KMS-11 (cell line): Measurements from ENCODE around the gene PLXDC1.

Experiments
- H2AFZ ChIP-seq: fragments of 200-600 bp; sonication (generic); 2 replicates; pipeline ENCODE4 v1.6.1; 2016; ENCODE audit warnings: antibody characterized with exemption, mixed run types, low read depth
- H3K27ac ChIP-seq: fragments of 200-600 bp; sonication (generic); 2 replicates; pipeline ENCODE4 v1.6.1; 2016; ENCODE audit warnings: mild to moderate bottlenecking, mixed run types
- H3K27me3 ChIP-seq: fragments of 200-600 bp; sonication (generic); 2 replicates; pipeline ENCODE4 v1.6.1; 2017; ENCODE audit warnings: mild to moderate bottlenecking, low read depth, mixed run types, moderate library complexity; ENCODE audit not compliant: insufficient read depth
- H3K36me3 ChIP-seq: fragments of 200-600 bp; sonication (generic); 2 replicates; pipeline ENCODE4 v1.6.1; 2017; ENCODE audit warnings: mild to moderate bottlenecking, mixed run types; ENCODE audit not compliant: insufficient read depth
- H3K4me1 ChIP-seq: fragments of 200-600 bp; sonication (generic); 2 replicates; pipeline ENCODE4 v1.6.1; 2016; ENCODE audit warnings: mild to moderate bottlenecking, low read depth, mixed run types; ENCODE audit not compliant: poor library complexity, severe bottlenecking
- H3K4me2 ChIP-seq: fragments of 200-600 bp; sonication (generic); 2 replicates; pipeline ENCODE4 v1.7.0; 2016; ENCODE audit warnings: mild to moderate bottlenecking, mixed run types
- H3K4me3 ChIP-seq: fragments of 200-600 bp; sonication (generic); IDR thresholded peaks from 2 replicates; pipeline ENCODE4 v1.6.1; 2017; ENCODE audit warnings: low read depth, low read length, mixed read lengths; ENCODE audit not compliant: insufficient read depth
- H3K79me2 ChIP-seq: fragments of 200-600 bp; sonication (generic); 2 replicates; pipeline ENCODE4 v1.6.1; 2016; ENCODE audit warnings: low read depth, mixed run types; ENCODE audit not compliant: insufficient read depth
- H3K9ac ChIP-seq: fragments of 200-600 bp; sonication (generic); 2 replicates; pipeline ENCODE4 v1.6.1; 2016; ENCODE audit warnings: mild to moderate bottlenecking, mixed run types
- H4K20me1 ChIP-seq: fragments of 200-600 bp; sonication (generic); 2 replicates; pipeline ENCODE4 v1.6.1; 2016; ENCODE audit warnings: mild to moderate bottlenecking, mixed run types; ENCODE audit not compliant: insufficient read depth
- CTCF ChIP-seq: fragments of 200-600 bp; sonication (generic); conservative IDR thresholded peaks from 2 replicates; pipeline ENCODE4 v1.6.1; 2017; ENCODE audit warnings: low read depth, mild to moderate bottlenecking, antibody characterized with exemption, low read length, moderate library complexity, mixed read lengths

PLXDC1 gene

GRCh38 chr17:39145143-39145542 is 6.3 kb downstream of the PLXDC1 start:
- H3K4me1 ChIP-seq: no peaks in the 10 kb centered on the region
- H3K4me2 ChIP-seq: no peak overlapping the region
- H2AFZ ChIP-seq: no peak overlapping the region
- H3K79me2 ChIP-seq: no peaks in the 10 kb centered on the region
- H3K27me3 ChIP-seq: peaks cover 7% of the 10 kb centered on the region; the same call in 1 of the 2 replicates
- no peak overlapping the region for H3K27ac ChIP-seq
- H3K36me3 ChIP-seq: no peaks in the 10 kb centered on the region
- no peak overlapping the region for H3K9ac ChIP-seq
- no peak overlapping the region for H3K4me3 ChIP-seq
- H4K20me1 ChIP-seq: no peaks in the 10 kb centered on the region
- no peak for TF ChIP-seq CTCF

GRCh38 chr17:39144416-39144840 is 7.0 kb downstream of the PLXDC1 start:
- no peak for TF ChIP-seq CTCF
- Histone ChIP-seq H3K4me2 (no peak overlapping the region), H3K27ac (no peak overlapping the region)

GRCh38 chr17:39143552-39144093 is 7.8 kb downstream of the PLXDC1 start:
- no peaks in the 10 kb centered on the region for H3K79me2 ChIP-seq
- no peak overlapping the region for H3K9ac ChIP-seq
- no peaks in the 10 kb centered on the region for H3K4me1 ChIP-seq
- TF ChIP-seq CTCF: no peak
- no peak overlapping the region for H3K4me3 ChIP-seq
- no peaks in the 10 kb centered on the region for H3K27me3 ChIP-seq
- H3K27ac ChIP-seq: no peak overlapping the region
- H2AFZ ChIP-seq: no peak overlapping the region
- no peaks in the 10 kb centered on the region for H3K36me3 ChIP-seq
- no peaks in the 10 kb centered on the region for H4K20me1 ChIP-seq
- no peak overlapping the region for H3K4me2 ChIP-seq

More at GRCh38 chr17:39144416-39144840, 7.0 kb downstream of the PLXDC1 start:
- Histone ChIP-seq H3K4me1 (no peaks in the 10 kb centered on the region), H3K27me3 (no peaks in the 10 kb centered on the region), H2AFZ (no peak overlapping the region), H3K4me3 (no peak overlapping the region), H3K79me2 (no peaks in the 10 kb centered on the region), H4K20me1 (no peaks in the 10 kb centered on the region), H3K9ac (no peak overlapping the region), H3K36me3 (no peaks in the 10 kb centered on the region)

- no peaks in the 10 kb centered on the region for H3K4me1 ChIP-seq
- no peaks in the 10 kb centered on the region for H4K20me1 ChIP-seq
- no peak for TF ChIP-seq CTCF
- H3K27me3 ChIP-seq: no peaks in the 10 kb centered on the region
- no peak overlapping the region for H3K9ac ChIP-seq
- no peak overlapping the region for H3K4me2 ChIP-seq
- H3K4me3 ChIP-seq: no peak overlapping the region
- no peaks in the 10 kb centered on the region for H3K79me2 ChIP-seq
- no peak overlapping the region for H3K27ac ChIP-seq
- no peak overlapping the region for H2AFZ ChIP-seq
- H3K36me3 ChIP-seq: no peaks in the 10 kb centered on the region
Observed at GRCh38 chr17:39141915-39142664, 9.3 kb downstream of the PLXDC1 start.
